GM18498 (cell line): Measurements from ENCODE around the gene SLC19A3.
"Not testable (repeated sequence)": the region's sequence is repeated elsewhere in the genome, so short reads cannot be mapped to it uniquely, and the experiment has no call there.

Experiments
- ATAC-seq: cut with Tn5 transposase; IDR thresholded peaks from one replicate; pipeline ENCODE4 v1.9.1; 2021; ENCODE audit warnings: mild to moderate bottlenecking, moderate library complexity; ENCODE audit not compliant: unreplicated experiment

The SLC19A3 gene

GRCh38 chr2:227703961-227704360 lies 13.9 kb downstream of the SLC19A3 start:
- no peak for ATAC-seq

- ATAC-seq, result no peak
These were observed 14.5 kb downstream of the SLC19A3 start for GRCh38 chr2:227703280-227703732.

- ATAC-seq, result no peak
These were observed 16.3 kb downstream of the SLC19A3 start for GRCh38 chr2:227701556-227701955.

GRCh38 chr2:227696990-227697679 lies 20.7 kb downstream of the SLC19A3 start:
- no peak for ATAC-seq

- no peak for ATAC-seq
These were observed 30.6 kb downstream of the SLC19A3 start for GRCh38 chr2:227687189-227687588.

GRCh38 chr2:227684258-227684657 lies 33.6 kb downstream of the SLC19A3 start:
- no peak for ATAC-seq

- no peak for ATAC-seq
These were observed 39.9 kb downstream of the SLC19A3 start for GRCh38 chr2:227677928-227678327.

- no peak for ATAC-seq
These were observed 43.3 kb downstream of the SLC19A3 start for GRCh38 chr2:227674485-227674884.

GRCh38 chr2:227673620-227674019 lies 44.2 kb downstream of the SLC19A3 start:
- not testable (repeated sequence) for ATAC-seq

GRCh38 chr2:227671170-227671905 lies 46.5 kb downstream of the SLC19A3 start:
- ATAC-seq, result no peak

GRCh38 chr2:227666631-227667170 lies 51.1 kb downstream of the SLC19A3 start, which contains the start of gene SCYGR5:
Gene SCYGR5, plus strand, starts transcription at chr2:227666804. Its CDS starts 0 bp downstream, at chr2:227666804.
- ATAC-seq, result not testable (repeated sequence)

GRCh38 chr2:227665189-227665940 lies 52.5 kb downstream of the SLC19A3 start:
- no peak for ATAC-seq

- no peak for ATAC-seq
These were observed 56.0 kb downstream of the SLC19A3 start for GRCh38 chr2:227661827-227662226.

GRCh38 chr2:227661025-227661649 lies 56.7 kb downstream of the SLC19A3 start:
- no peak for ATAC-seq

- no peak for ATAC-seq
These were observed 60.5 kb downstream of the SLC19A3 start for GRCh38 chr2:227657199-227657845.

GRCh38 chr2:227655454-227655853 lies 62.4 kb downstream of the SLC19A3 start:
- ATAC-seq, result no peak

- ATAC-seq, result no peak
These were observed 63.4 kb downstream of the SLC19A3 start for GRCh38 chr2:227654426-227654825.

- no peak for ATAC-seq
These were observed 64.4 kb downstream of the SLC19A3 start for GRCh38 chr2:227653419-227653818.

GRCh38 chr2:227643990-227644551 lies 73.8 kb downstream of the SLC19A3 start:
- ATAC-seq, result no peak

GRCh38 chr2:227642656-227643055 lies 75.2 kb downstream of the SLC19A3 start:
- ATAC-seq, result no peak
